GM23248 (cell line): ENCODE measurements around the gene NOSIP. TPM values are rescaled to one million over a fixed set of nuclear protein-coding genes. Genes with fewer than 3 reads are reported as not detected.

ENCODE experiments used
- DNase-seq: peaks from one replicate; pipeline ENCODE4 v3.0.0-alpha.2; 2015
- H2AFZ ChIP-seq: fragments of 200-600 bp; sonication (generic); 2 replicates; pipeline ENCODE4 v1.6.1; 2016; ENCODE audit warnings: antibody characterized with exemption
- H3F3A ChIP-seq: fragments of 200-600 bp; sonication (generic); 2 replicates; pipeline ENCODE4 v1.6.1; 2016; ENCODE audit warnings: mild to moderate bottlenecking, antibody characterized with exemption, mixed run types; ENCODE audit not compliant: insufficient read depth
- H3K27ac ChIP-seq: fragments of 200-600 bp; sonication (generic); 2 replicates; pipeline ENCODE4 v1.5.1; 2016; ENCODE audit warnings: mild to moderate bottlenecking
- H3K27me3 ChIP-seq: fragments of 200-600 bp; sonication (generic); replicated peaks from 2 replicates; pipeline ENCODE4 v1.6.1; 2016; ENCODE audit warnings: mild to moderate bottlenecking; ENCODE audit not compliant: insufficient read depth
- H3K36me3 ChIP-seq: fragments of 200-600 bp; sonication (generic); 2 replicates; pipeline ENCODE4 v1.6.1; 2016; ENCODE audit warnings: low read depth, mild to moderate bottlenecking
- H3K4me1 ChIP-seq: fragments of 200-600 bp; sonication (generic); 2 replicates; pipeline ENCODE4 v1.6.1; 2016; ENCODE audit warnings: mild to moderate bottlenecking; ENCODE audit not compliant: insufficient read depth
- H3K4me2 ChIP-seq: fragments of 200-600 bp; sonication (generic); one replicate; pipeline ENCODE4 v1.6.1; 2016; ENCODE audit warnings: mild to moderate bottlenecking; ENCODE audit not compliant: unreplicated experiment
- H3K4me3 ChIP-seq: fragments of 200-600 bp; sonication (generic); 2 replicates; pipeline ENCODE4 v1.5.1; 2016; ENCODE audit warnings: mild to moderate bottlenecking
- H3K79me2 ChIP-seq: fragments of 200-600 bp; sonication (generic); 2 replicates; pipeline ENCODE4 v1.6.1; 2016; ENCODE audit warnings: mild to moderate bottlenecking; ENCODE audit not compliant: insufficient read depth
- H3K9ac ChIP-seq: fragments of 200-600 bp; sonication (generic); 2 replicates; pipeline ENCODE4 v1.6.1; 2016; ENCODE audit warnings: mild to moderate bottlenecking
- H3K9me2 ChIP-seq: fragments of 200-600 bp; sonication (generic); 2 replicates; pipeline ENCODE4 v1.6.1; 2016; ENCODE audit warnings: mixed run types, mild to moderate bottlenecking, moderate library complexity; ENCODE audit not compliant: insufficient read depth
- H3K9me3 ChIP-seq: fragments of 200-600 bp; sonication (generic); one replicate; pipeline ENCODE4 v1.6.1; 2017; ENCODE audit warnings: low read depth
- H4K20me1 ChIP-seq: fragments of 200-600 bp; sonication (generic); 2 replicates; pipeline ENCODE4 v1.6.0; 2016; ENCODE audit not compliant: insufficient read depth
- EZH2 ChIP-seq: fragments of 200-600 bp; sonication (generic); IDR thresholded peaks from 2 replicates; pipeline ENCODE4 v1.6.1; 2018; ENCODE audit warnings: antibody characterized with exemption, mild to moderate bottlenecking; ENCODE audit not compliant: insufficient read depth, poor library complexity, severe bottlenecking
- EZH2phosphoT487 ChIP-seq: fragments of 200-600 bp; sonication (generic); IDR thresholded peaks from 2 replicates; pipeline ENCODE4 v1.6.1; 2018; ENCODE audit warnings: antibody characterized with exemption, moderate library complexity, mild to moderate bottlenecking, low read depth; ENCODE audit not compliant: insufficient read depth
- WGBS, 2 experiments: methylation state at CpG; one replicate each; pipeline ENCODE4 v1.1.6; 2015 to 2017; ENCODE audit warnings: low lambda C conversion rate in 2 of 2, low coverage in 1 of 2; ENCODE audit errors: missing lambda C conversion rate in 2 of 2; 5-methylcytosine and 5-hydroxymethylcytosine counted together
- in situ Hi-C: fragments of 300-500 bp; cut with MboI; formaldehyde crosslinking; loops from 2 replicates; pipeline ENCODE4 v1.15.0; 2020
- polyA plus RNA-seq: library from polyadenylated mRNA; unstranded; fragments of >200 nt; fragmentation: Nextera tagmentation; extraction: Ambion mirVana; gene quantifications from 2 replicates; pipeline ENCODE4 v1.2.1, GENCODE V29; 2016
- total RNA-seq: library from RNA; depleted of rRNA; stranded (reverse); fragments of >200 nt; shearing (Covaris generic); gene quantifications from 2 replicates; pipeline ENCODE4 v1.2.3, GENCODE V29; 2014

The NOSIP gene
- total and polyA plus RNA-seq, 2 experiments from 2014 or later = 53.2 to 84.3 TPM

DNA sequence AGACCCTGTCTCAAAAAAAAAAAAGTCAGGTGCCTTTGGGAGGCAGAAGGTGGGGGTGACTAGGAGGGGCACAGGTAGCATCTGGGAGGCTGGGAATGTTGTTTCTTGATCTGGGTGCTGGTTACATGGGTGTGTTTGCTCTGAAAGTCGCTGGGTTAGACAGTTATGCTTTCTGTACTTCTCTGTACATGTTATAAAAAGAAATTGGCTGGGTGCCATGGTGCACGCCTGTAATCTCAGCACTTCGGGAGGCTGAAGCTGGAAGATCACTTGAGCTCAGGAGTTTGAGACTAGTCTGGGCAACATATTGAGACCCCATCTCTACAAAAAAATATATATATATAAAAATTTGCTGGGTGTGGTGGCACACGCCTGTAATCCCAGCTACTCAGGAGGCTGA lies 15.1 kb downstream of the NOSIP start:
- no peaks in the 10 kb centered on the region for H3K27me3 ChIP-seq
- no peaks in the 10 kb centered on the region for H3K36me3 ChIP-seq
- TF ChIP-seq EZH2phosphoT487 (no peak), EZH2 (no peak)
- no peak overlapping the region for H3K4me3 ChIP-seq
- no peak overlapping the region for H3K9ac ChIP-seq
- no peaks in the 10 kb centered on the region for H3K9me2 ChIP-seq
- no peak overlapping the region for H2AFZ ChIP-seq
- in situ Hi-C loops = no loop called here
- no peak for DNase-seq
- H4K20me1 ChIP-seq = 0 out of 2 replicates have a peak, but pooled peaks cover 6% of the 10 kb centered on the region
- peaks cover 8% of the 10 kb centered on the region; the same call in 1 of the 2 replicates for H3K4me1 ChIP-seq
- WGBS, 2 experiments = 40 to 45% methylated on average over 4 of the region's 4 CpGs
- peaks cover 99% of the 10 kb centered on the region for H3K79me2 ChIP-seq
- no peak overlapping the region for H3K27ac ChIP-seq
- H3F3A ChIP-seq = peaks cover 12% of the 10 kb centered on the region
- H3K9me3 ChIP-seq = no peaks in the 10 kb centered on the region
- no peak overlapping the region for H3K4me2 ChIP-seq

DNA sequence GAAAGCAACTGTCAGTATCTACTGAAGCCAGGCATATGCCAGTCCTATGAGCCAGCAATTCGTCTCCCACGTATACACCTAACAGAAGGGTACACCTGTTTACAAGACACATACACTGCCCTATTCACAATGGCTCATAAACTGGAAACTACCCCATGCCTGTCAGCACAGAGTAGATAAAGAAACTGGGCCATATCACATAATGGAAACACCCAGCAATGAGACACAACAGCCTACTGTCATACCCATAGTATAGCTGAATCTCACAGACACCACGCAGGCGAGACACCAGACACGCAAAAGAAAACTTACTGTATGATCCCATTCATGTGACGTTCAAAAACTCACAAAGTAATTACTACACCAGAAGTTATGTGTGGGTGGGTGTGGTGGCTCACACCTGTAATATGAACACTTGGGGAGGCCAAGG lies 15.7 kb downstream of the NOSIP start:
- no peak overlapping the region for H3K9ac ChIP-seq
- DNase-seq = no peak
- WGBS, 2 experiments = 88 to 89% methylated on average over 6 of the region's 6 CpGs
- in situ Hi-C loops = no loop called here
- no peak overlapping the region for H2AFZ ChIP-seq
- no peaks in the 10 kb centered on the region for H3K9me2 ChIP-seq
- peaks cover 95% of the 10 kb centered on the region for H3K79me2 ChIP-seq
- TF ChIP-seq EZH2phosphoT487 (no peak), EZH2 (no peak)
- H3F3A ChIP-seq = peaks cover 12% of the 10 kb centered on the region
- no peak overlapping the region for H3K4me3 ChIP-seq
- H4K20me1 ChIP-seq = 0 out of 2 replicates have a peak, but pooled peaks cover 6% of the 10 kb centered on the region
- H3K27me3 ChIP-seq = no peaks in the 10 kb centered on the region
- H3K27ac ChIP-seq = no peak overlapping the region
- H3K36me3 ChIP-seq = no peaks in the 10 kb centered on the region
- H3K4me2 ChIP-seq = no peak overlapping the region
- no peaks in the 10 kb centered on the region for H3K9me3 ChIP-seq
- H3K4me1 ChIP-seq = peaks cover 8% of the 10 kb centered on the region; the same call in 1 of the 2 replicates

DNA sequence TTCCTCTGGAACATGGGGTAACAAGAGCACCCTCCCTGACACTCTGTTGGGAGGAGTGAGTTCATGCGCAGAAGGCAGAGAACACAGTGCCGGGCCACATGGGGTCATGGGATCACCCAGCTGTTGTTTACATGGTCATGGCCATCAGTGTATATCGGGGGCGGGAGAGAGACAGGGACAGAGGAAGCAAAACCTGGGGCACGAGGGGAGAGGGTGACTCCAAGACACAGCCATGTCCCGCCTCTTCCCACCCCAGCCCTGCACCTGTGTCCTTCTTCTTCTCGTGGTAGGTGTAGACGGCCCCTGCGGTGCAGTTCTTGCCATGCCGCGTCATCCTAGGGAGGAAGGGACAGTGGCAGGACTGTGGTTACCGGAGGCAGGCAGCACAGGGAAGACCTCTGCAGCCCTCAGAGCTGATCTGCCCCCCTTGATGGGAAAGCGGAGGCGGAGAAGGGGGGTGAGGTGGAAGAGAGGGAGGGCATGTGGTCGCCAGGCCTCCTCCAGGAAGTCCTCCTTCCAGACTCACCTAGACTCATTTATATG lies 19.9 kb downstream of the NOSIP start:
- Histone ChIP-seq H3K9me3 (no peaks in the 10 kb centered on the region), H4K20me1 (no peaks in the 10 kb centered on the region), H3K4me2 (no peak overlapping the region), H2AFZ (no peak overlapping the region), H3K9me2 (no peaks in the 10 kb centered on the region), H3K36me3 (peaks cover 11% of the 10 kb centered on the region; the same call in 1 of the 2 replicates), H3K9ac (no peak overlapping the region), H3F3A (peaks cover 3% of the 10 kb centered on the region), H3K4me1 (no peaks in the 10 kb centered on the region), H3K27me3 (no peaks in the 10 kb centered on the region), H3K27ac (no peak overlapping the region), H3K4me3 (no peak overlapping the region), H3K79me2 (peaks cover 53% of the 10 kb centered on the region)
- in situ Hi-C loops = no loop called here
- WGBS, 2 experiments = 87 to 88% methylated on average over 15 of the region's 15 CpGs
- no peak for DNase-seq
- TF ChIP-seq EZH2phosphoT487 (no peak), EZH2 (no peak)

DNA sequence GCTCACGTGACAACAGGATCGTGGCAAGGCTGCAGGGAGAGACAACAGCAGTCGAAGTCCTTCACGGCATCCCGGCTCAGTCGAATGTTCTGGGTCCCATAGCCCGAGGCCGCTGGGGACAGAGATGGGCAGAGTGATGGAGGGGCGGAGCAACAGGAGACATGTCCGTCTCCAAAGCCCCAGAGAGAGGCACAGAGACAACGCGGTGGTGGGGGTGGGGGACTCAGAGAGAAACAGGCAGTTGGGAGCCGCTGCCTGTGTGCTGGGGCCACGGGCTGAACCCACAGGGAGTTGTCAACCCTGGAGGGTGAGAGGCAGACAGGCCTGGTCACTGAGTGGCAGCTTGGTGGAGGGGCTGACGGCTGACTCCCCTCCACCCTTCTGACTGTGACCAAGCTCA lies 20.4 kb downstream of the NOSIP start:
- Histone ChIP-seq H3K9me2 (no peaks in the 10 kb centered on the region), H3K27ac (no peak overlapping the region), H3K27me3 (no peaks in the 10 kb centered on the region), H3K4me1 (no peaks in the 10 kb centered on the region), H3K4me2 (no peak overlapping the region), H3K4me3 (no peak overlapping the region), H3K9me3 (no peaks in the 10 kb centered on the region), H3K9ac (no peak overlapping the region), H3K36me3 (peaks cover 16% of the 10 kb centered on the region; the same call in 1 of the 2 replicates), H3F3A (peaks cover 8% of the 10 kb centered on the region), H3K79me2 (peaks cover 48% of the 10 kb centered on the region), H2AFZ (no peak overlapping the region), H4K20me1 (no peaks in the 10 kb centered on the region)
- 75 to 80% methylated on average over 12 to 15 of the region's 15 CpGs for WGBS, 2 experiments
- TF ChIP-seq EZH2phosphoT487 (no peak), EZH2 (no peak)
- no peak for DNase-seq
- in situ Hi-C loops = no loop called here

DNA sequence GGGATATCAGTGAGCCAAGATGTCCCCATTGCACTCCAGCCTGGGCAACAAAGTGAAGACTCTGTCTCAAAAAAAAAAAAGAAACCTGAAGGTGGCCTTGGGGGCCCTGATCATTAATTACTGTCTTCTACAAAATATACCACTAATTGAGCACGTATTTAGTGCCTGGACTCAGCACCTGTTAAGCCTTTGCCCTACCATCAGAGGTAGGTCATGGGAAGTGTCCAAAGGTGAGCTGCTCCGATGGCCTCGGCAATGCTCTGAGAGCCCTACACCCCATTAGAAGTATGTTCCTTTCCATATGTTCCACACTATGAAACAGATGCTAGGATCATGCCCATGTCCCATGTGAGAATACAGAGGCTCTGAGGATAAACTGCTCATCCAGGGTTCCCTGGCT lies 20.9 kb downstream of the NOSIP start:
- 69 to 72% methylated on average over 3 of the region's 3 CpGs for WGBS, 2 experiments
- TF ChIP-seq EZH2phosphoT487 = no peak
- TF ChIP-seq EZH2 = no peak
- no peaks in the 10 kb centered on the region for H3K9me3 ChIP-seq
- peaks cover 19% of the 10 kb centered on the region; the same call in 1 of the 2 replicates for H3K36me3 ChIP-seq
- no peak for DNase-seq
- peaks cover 2% of the 10 kb centered on the region; the same call in 1 of the 2 replicates for H3K4me1 ChIP-seq
- H3K79me2 ChIP-seq = peaks cover 43% of the 10 kb centered on the region
- no peak overlapping the region for H3K27ac ChIP-seq
- no peak overlapping the region for H3K4me3 ChIP-seq
- in situ Hi-C loops = no loop called here
- no peaks in the 10 kb centered on the region for H4K20me1 ChIP-seq
- no peaks in the 10 kb centered on the region for H3K9me2 ChIP-seq
- no peak overlapping the region for H3K4me2 ChIP-seq
- H3K9ac ChIP-seq = no peak overlapping the region
- no peaks in the 10 kb centered on the region for H3K27me3 ChIP-seq
- no peak overlapping the region for H2AFZ ChIP-seq
- peaks cover 13% of the 10 kb centered on the region for H3F3A ChIP-seq
